WTC11 (cell line): ENCODE measurements around the gene TMEM18.

Experiments
- AFF4 ChIP-seq: sonication (generic); formaldehyde crosslinking; IDR thresholded peaks from 2 replicates; pipeline ENCODE4 v1.8.1; 2023; ENCODE audit warnings: mild to moderate bottlenecking, missing genetic modification reagents, borderline replicate concordance
- CTCF ChIP-seq: fragments of 200-600 bp; IDR thresholded peaks from 2 replicates; pipeline ENCODE4 v1.8.0; 2022; ENCODE audit warnings: antibody characterized with exemption
- FOXP4 ChIP-seq: sonication (generic); formaldehyde crosslinking; IDR thresholded peaks from 2 replicates; pipeline ENCODE4 v1.8.0; 2022; ENCODE audit warnings: mild to moderate bottlenecking, missing genetic modification reagents
- GABPB1 ChIP-seq: sonication (generic); formaldehyde crosslinking; IDR thresholded peaks from 2 replicates; pipeline ENCODE4 v1.8.1; 2023; ENCODE audit warnings: mild to moderate bottlenecking, missing genetic modification reagents
- NR2C2 ChIP-seq: sonication (generic); formaldehyde crosslinking; IDR thresholded peaks from 2 replicates; pipeline ENCODE4 v1.8.0; 2022; ENCODE audit warnings: mild to moderate bottlenecking, missing genetic modification reagents
- USF1 ChIP-seq: sonication (generic); formaldehyde crosslinking; IDR thresholded peaks from 2 replicates; pipeline ENCODE4 v1.8.0; 2022; ENCODE audit warnings: mild to moderate bottlenecking, missing genetic modification reagents
- ZNF317 ChIP-seq: sonication (generic); formaldehyde crosslinking; IDR thresholded peaks from 2 replicates; pipeline ENCODE4 v1.8.1; 2023; ENCODE audit warnings: low read depth, mild to moderate bottlenecking, moderate library complexity, missing genetic modification reagents, borderline replicate concordance

- TF ChIP-seq CTCF (no peak), USF1 (CRISPR knock-in tag) (no peak), ZNF317 (CRISPR knock-in tag) (no peak), FOXP4 (CRISPR knock-in tag) (no peak), AFF4 (no peak), GABPB1 (CRISPR knock-in tag) (no peak), NR2C2 (CRISPR knock-in tag) (no peak)
These were observed 12.0 kb upstream of the TMEM18 start for GRCh38 chr2:689237-689636.
